Activated T-helper 1 cell treated with anti-CD3 and anti-CD28 coated beads, Interleukin-12 subunit alpha, Interleukin-12 subunit beta, Interleukin-2, Interleukin-4 antibody, amounts not matched to agents 30 ng/mL and 10 ng/mL and 1 ng/mL, durations not matched to agents 14 hours and 24 hours and 36 hours (primary cell): ENCODE data around the gene PALM. TPM values are rescaled to one million over a fixed set of nuclear protein-coding genes. Genes with fewer than 3 reads are reported as not detected.

Source experiments
- DNase-seq: peaks from one replicate; pipeline ENCODE4 v3.0.0; 2021; ENCODE audit warnings: low spot score
- H3K27ac Mint-ChIP-seq: one replicate; pipeline ENCODE4 v1.8.0; 2021; ENCODE audit warnings: mild to moderate bottlenecking, mixed read lengths
- H3K27me3 Mint-ChIP-seq: one replicate; pipeline ENCODE4 v1.8.0; 2022; ENCODE audit warnings: mild to moderate bottlenecking, moderate library complexity, mixed read lengths; ENCODE audit not compliant: insufficient read depth
- H3K36me3 Mint-ChIP-seq: one replicate; pipeline ENCODE4 v1.8.0; 2021; ENCODE audit warnings: low read depth, mixed read lengths
- H3K4me1 Mint-ChIP-seq: one replicate; pipeline ENCODE4 v1.8.0; 2021; ENCODE audit warnings: low read depth, mixed read lengths
- H3K4me3 Mint-ChIP-seq: one replicate; pipeline ENCODE4 v1.8.0; 2021; ENCODE audit warnings: mild to moderate bottlenecking, moderate library complexity, mixed read lengths
- H3K9me3 Mint-ChIP-seq: one replicate; pipeline ENCODE4 v1.8.0; 2021; ENCODE audit warnings: mixed read lengths
- intact Hi-C: fragments of 100-400 bp; cut with micrococcal nuclease; formaldehyde crosslinking; loops from one replicate; pipeline ENCODE4 v1.15.1; 2024
- total RNA-seq: library from RNA; stranded (reverse); gene quantifications from 2 replicates; pipeline ENCODE4 v1.2.3, GENCODE V29; 2022

PALM gene
- total RNA-seq, 1 donor from 2014 or later, result 0.18 TPM

DNA sequence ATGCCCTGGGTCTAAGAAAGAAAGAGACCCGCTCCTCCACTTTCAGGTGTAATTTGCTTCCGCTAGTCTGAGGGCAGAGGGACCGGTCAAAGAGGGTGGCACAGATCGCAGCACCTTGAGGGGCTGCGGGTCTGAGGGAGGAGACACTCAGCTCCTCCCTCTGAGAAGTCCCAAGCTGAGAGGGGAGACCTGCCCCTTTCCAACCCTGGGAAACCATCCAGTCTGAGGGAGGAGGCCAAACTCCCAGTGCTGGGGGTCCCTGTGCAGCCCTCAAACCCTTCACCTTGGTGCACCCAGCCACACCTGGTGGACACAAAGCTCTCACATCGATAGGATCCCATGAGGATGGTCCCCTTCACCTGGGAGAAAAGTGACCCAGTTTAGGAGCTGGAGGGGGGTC, 55.1 kb downstream of the PALM start:
- no peaks in the 10 kb centered on the region for H3K4me1 Mint-ChIP-seq
- no peak for DNase-seq
- peaks cover 5% of the 10 kb centered on the region for H3K9me3 Mint-ChIP-seq
- no peak overlapping the region for H3K27ac Mint-ChIP-seq
- no peaks in the 10 kb centered on the region for H3K27me3 Mint-ChIP-seq
- no peak overlapping the region for H3K4me3 Mint-ChIP-seq
- intact Hi-C loops, result no loop called here
- no peaks in the 10 kb centered on the region for H3K36me3 Mint-ChIP-seq

- Mint-ChIP-seq H3K27ac (no peak overlapping the region), H3K4me3 (no peak overlapping the region), H3K27me3 (no peaks in the 10 kb centered on the region), H3K36me3 (no peaks in the 10 kb centered on the region), H3K9me3 (peaks cover 5% of the 10 kb centered on the region), H3K4me1 (no peaks in the 10 kb centered on the region)
- DNase-seq, result no peak
- intact Hi-C loops, result no loop called here
These were observed 55.6 kb downstream of the PALM start for GRCh38 chr19:764301-764700.

- intact Hi-C loops, result no loop called here
- Mint-ChIP-seq H3K27me3 (peaks cover 1% of the 10 kb centered on the region), H3K27ac (no peak overlapping the region), H3K36me3 (no peaks in the 10 kb centered on the region), H3K4me3 (no peak overlapping the region), H3K9me3 (no peaks in the 10 kb centered on the region), H3K4me1 (peaks cover 2% of the 10 kb centered on the region)
- DNase-seq, result no peak
These were observed 56.5 kb downstream of the PALM start for GRCh38 chr19:765179-765738.

- Mint-ChIP-seq H3K27me3 (peaks cover 6% of the 10 kb centered on the region), H3K27ac (no peak overlapping the region), H3K9me3 (no peaks in the 10 kb centered on the region), H3K4me3 (no peak overlapping the region), H3K4me1 (peaks cover 5% of the 10 kb centered on the region), H3K36me3 (no peaks in the 10 kb centered on the region)
- DNase-seq, result no peak
- intact Hi-C loops, result no loop called here
These were observed 59.7 kb downstream of the PALM start for GRCh38 chr19:768424-768823.

GRCh38 chr19:769616-770015, 60.9 kb downstream of the PALM start:
- DNase-seq, result no peak
- H3K27me3 Mint-ChIP-seq, result peaks cover 6% of the 10 kb centered on the region
- H3K36me3 Mint-ChIP-seq, result no peaks in the 10 kb centered on the region
- peaks cover 5% of the 10 kb centered on the region for H3K4me1 Mint-ChIP-seq
- no peaks in the 10 kb centered on the region for H3K9me3 Mint-ChIP-seq
- H3K27ac Mint-ChIP-seq, result no peak overlapping the region
- intact Hi-C loops, result loop anchor here (1.0 to 5.0 kb wide), 5 partner anchors 27 to 231 kb away; partner anchors contain the start of genes GRIN3B, PTBP1 and WDR18
- no peak overlapping the region for H3K4me3 Mint-ChIP-seq

DNA sequence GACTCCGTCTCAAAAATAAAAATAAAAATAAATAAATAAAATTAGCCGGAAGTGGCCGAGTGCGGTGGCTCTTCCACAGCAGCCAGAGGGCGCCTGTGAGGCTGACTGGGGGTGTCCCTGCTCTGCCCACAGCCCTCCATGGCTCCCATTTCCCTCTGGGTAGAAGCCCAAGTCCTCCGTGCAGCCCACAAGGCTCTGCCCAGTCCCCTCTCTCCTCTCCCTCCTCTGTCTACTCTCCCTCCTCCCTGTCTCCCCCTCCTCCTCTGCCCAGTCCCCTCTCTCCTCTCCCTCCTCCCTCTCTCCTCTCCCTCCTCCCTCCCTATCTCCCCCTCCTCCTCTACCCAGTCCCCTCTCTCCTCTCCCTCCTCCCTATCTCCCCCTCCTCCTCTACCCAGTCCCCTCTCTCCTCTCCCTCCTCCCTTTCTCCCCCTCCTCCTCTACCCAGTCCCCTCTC, 62.6 kb downstream of the PALM start:
- no peak overlapping the region for H3K4me3 Mint-ChIP-seq
- no peak for DNase-seq
- intact Hi-C loops, result loop anchor here (2.0 to 5.0 kb wide), 3 partner anchors 25 to 229 kb away; partner anchors contain the start of genes GRIN3B and PTBP1
- H3K4me1 Mint-ChIP-seq, result peaks cover 5% of the 10 kb centered on the region
- H3K9me3 Mint-ChIP-seq, result no peaks in the 10 kb centered on the region
- H3K27me3 Mint-ChIP-seq, result peaks cover 6% of the 10 kb centered on the region
- H3K36me3 Mint-ChIP-seq, result no peaks in the 10 kb centered on the region
- H3K27ac Mint-ChIP-seq, result no peak overlapping the region

- DNase-seq, result no peak
- intact Hi-C loops, result loop anchor here (5.0 kb wide), 1 partner anchor 90 kb away; no protein-coding TSS in a partner anchor
- Mint-ChIP-seq H3K36me3 (no peaks in the 10 kb centered on the region), H3K4me1 (peaks cover 5% of the 10 kb centered on the region), H3K27me3 (peaks cover 6% of the 10 kb centered on the region), H3K9me3 (no peaks in the 10 kb centered on the region), H3K27ac (no peak overlapping the region), H3K4me3 (no peak overlapping the region)
These were observed 63.3 kb downstream of the PALM start for GRCh38 chr19:772063-772462.

DNA sequence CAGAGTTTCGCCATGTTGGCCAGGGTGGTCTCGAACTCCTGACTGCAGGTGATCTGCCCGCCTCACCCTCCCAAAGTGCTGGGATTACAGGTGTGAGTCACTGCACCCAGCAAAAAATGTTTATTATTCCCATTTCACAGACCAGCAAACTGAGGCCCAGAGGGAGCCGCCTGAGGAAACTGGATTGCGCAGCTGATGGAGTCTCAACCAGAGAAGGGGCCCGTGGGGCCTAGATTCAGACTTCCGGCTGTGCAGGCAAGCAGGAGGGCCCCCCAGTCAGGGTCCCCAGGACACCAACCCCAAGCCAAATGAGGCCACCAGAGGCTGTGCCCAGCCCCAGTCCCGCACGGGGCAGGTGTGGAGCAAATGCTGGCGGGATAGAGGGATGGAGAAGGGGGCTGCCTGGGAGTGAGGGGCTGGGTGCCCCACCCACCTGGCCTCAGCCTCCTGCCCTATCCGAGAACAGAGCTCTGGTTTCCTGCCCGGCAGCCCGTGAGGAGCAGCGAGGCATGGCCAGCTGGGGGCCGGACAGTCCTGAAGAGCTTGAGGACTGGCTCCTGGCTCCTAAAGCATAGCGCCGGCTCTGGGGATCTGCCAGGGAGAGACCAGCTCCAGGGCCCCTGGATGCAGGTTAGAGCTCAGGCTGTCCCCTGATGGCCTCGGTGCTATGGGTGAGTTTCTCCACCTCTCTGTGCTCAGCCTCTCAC, 64.1 kb downstream of the PALM start:
- no peak overlapping the region for H3K4me3 Mint-ChIP-seq
- intact Hi-C loops, result loop anchor here (5.0 kb wide), 1 partner anchor 89 kb away; no protein-coding TSS in a partner anchor
- no peak for DNase-seq

DNA sequence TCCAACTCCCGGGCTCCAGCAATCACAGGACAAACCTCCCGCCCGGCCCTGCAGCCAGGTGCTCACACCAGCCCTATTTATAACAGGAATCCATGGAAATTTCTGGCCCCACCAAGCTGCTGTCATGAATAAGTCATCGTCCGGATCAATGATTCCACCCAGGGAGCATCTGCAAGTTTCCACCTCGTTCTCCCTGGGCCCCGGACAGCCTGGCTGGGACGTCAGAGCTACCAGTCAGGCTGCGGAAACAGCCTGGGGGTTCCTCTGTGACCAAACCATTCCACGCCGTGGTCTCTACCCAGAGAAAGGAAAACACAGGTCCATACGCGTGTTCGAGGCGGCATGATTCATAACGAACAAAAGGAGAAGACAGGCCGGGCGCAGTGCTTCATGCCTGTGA, 67.8 kb downstream of the PALM start:
- H3K4me1 Mint-ChIP-seq, result no peaks in the 10 kb centered on the region
- H3K9me3 Mint-ChIP-seq, result no peaks in the 10 kb centered on the region
- intact Hi-C loops, result no loop called here
- no peak overlapping the region for H3K27ac Mint-ChIP-seq
- DNase-seq, result no peak
- H3K36me3 Mint-ChIP-seq, result no peaks in the 10 kb centered on the region
- peaks cover 6% of the 10 kb centered on the region for H3K27me3 Mint-ChIP-seq
- H3K4me3 Mint-ChIP-seq, result no peak overlapping the region

More for the DNA sequence above, 64.1 kb downstream of the PALM start:
- Mint-ChIP-seq H3K4me1 (peaks cover 5% of the 10 kb centered on the region), H3K27me3 (peaks cover 6% of the 10 kb centered on the region), H3K36me3 (no peaks in the 10 kb centered on the region), H3K9me3 (no peaks in the 10 kb centered on the region), H3K27ac (no peak overlapping the region)

- Mint-ChIP-seq H3K4me1 (no peaks in the 10 kb centered on the region), H3K9me3 (no peaks in the 10 kb centered on the region), H3K4me3 (no peak overlapping the region), H3K27me3 (peaks cover 3% of the 10 kb centered on the region), H3K27ac (no peak overlapping the region), H3K36me3 (no peaks in the 10 kb centered on the region)
- no peak for DNase-seq
- intact Hi-C loops, result no loop called here
These were observed 70.3 kb downstream of the PALM start for GRCh38 chr19:778910-779653.

DNA sequence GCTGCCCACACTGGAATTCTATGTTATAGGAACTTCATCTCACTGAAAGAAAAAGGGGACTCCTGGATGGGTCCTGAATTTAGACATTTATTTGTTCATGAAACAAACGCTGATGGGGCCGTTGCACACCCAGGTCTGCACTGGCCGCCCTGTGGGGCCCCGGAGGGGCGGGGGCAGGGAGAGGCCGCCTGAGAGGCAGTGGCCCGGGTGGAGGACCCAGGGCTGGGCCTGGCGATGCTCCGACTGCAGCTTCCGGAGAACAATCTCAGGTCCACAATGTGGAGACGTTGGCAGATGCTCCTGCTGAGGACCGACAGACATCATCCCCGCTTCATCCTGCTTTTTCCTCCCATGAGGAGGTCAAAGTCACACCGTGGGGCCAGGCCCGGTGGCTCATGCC, 72.2 kb downstream of the PALM start:
- Mint-ChIP-seq H3K27ac (no peak overlapping the region), H3K36me3 (no peaks in the 10 kb centered on the region), H3K27me3 (peaks cover 3% of the 10 kb centered on the region), H3K4me3 (no peak overlapping the region), H3K4me1 (no peaks in the 10 kb centered on the region), H3K9me3 (no peaks in the 10 kb centered on the region)
- intact Hi-C loops, result no loop called here
- no peak for DNase-seq

- Mint-ChIP-seq H3K4me1 (no peaks in the 10 kb centered on the region), H3K36me3 (no peaks in the 10 kb centered on the region), H3K27me3 (peaks cover 3% of the 10 kb centered on the region), H3K9me3 (no peaks in the 10 kb centered on the region), H3K4me3 (no peak overlapping the region), H3K27ac (no peak overlapping the region)
- no peak for DNase-seq
- intact Hi-C loops, result no loop called here
These were observed 73.1 kb downstream of the PALM start for GRCh38 chr19:781800-782184.
